IPS-NIHi11 (cell line): ENCODE data around the gene OXSR1.

Experiments used
- DNase-seq: peaks from one replicate; pipeline ENCODE4 v3.0.0; 2012; ENCODE audit warnings: mixed read lengths, low spot score

The OXSR1 gene

DNA sequence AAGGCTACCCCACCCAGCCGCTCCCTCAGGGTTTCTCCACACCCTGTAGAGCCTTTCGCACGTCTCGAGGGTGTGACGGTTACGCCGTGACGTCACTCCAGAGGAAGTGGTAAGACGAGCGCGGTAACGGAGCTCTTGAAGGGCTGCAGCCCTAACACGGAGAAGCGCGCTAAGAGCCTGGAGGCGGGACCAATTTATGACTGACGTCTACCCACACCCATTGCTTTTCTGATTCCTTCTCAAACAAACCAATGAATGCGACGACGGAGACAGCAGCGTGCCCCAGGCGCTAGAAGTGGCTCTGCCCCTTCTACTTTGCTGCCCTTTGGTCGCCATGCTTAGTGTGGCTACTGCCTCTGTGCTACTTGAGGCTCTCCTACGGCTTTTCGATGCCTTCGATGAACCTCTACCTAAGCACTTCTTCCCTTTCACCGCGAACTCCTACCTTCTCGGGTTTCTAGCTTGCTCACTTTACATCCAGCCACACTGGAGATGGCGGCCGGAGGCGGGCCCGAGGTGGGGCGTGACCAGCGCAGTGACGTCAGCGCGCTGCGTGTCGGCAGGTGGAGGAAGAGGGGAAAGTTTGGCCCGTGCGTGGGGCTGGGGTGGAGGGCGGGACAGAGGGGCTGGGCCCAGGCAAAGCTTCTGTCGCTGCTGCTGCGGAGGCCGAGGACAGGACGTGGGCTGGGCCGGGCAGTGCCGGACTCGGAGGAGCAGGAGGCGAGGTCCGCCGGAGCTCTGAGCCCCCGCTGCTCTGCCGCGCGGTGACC lies at the start of gene OXSR1:
Gene OXSR1 (plus strand): TSS at position 586 of the 770 bp plus-strand sequence. CDS start 340 bp downstream, outside the sequence.
- peak; percentile 95 for DNase-seq

DNA sequence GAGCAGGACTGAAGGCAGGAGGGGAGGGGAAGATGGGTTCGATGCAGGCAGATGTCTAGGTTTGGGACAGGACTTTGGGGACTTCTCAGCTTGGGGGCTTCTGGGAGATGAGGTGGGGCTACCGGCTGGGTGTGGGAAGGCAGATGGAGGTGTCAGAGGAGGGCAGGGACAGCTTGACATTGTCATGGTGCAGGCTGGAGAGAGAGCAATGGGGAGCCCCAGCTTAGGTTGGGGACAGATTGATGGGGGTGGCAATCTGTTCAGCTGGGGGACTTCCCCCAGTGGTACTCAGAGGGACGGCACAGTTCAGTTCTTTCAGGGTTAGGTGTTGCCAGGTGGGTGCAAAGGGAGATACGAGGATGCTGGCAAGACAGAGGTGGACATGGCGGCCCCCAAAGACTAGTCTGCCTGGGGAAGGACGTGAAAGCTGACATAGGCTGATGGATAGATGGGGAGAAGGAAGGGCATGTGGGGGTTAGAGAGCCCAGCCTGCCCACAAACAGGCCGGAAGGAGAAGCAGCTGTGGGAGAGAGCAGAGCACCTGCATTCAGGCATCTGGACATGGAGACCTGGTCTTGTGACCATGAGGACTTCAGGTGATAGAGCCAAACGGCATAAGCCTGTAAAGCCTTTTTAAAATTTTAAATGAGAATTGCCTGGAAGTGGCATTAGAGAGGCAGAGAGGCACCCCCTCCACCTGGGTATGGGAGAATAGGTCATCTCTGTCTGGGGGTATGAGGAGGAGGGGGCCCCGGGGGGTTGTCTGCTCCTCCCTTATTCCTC lies 49.5 kb upstream of the OXSR1 start:
- DNase-seq: no peak

DNA sequence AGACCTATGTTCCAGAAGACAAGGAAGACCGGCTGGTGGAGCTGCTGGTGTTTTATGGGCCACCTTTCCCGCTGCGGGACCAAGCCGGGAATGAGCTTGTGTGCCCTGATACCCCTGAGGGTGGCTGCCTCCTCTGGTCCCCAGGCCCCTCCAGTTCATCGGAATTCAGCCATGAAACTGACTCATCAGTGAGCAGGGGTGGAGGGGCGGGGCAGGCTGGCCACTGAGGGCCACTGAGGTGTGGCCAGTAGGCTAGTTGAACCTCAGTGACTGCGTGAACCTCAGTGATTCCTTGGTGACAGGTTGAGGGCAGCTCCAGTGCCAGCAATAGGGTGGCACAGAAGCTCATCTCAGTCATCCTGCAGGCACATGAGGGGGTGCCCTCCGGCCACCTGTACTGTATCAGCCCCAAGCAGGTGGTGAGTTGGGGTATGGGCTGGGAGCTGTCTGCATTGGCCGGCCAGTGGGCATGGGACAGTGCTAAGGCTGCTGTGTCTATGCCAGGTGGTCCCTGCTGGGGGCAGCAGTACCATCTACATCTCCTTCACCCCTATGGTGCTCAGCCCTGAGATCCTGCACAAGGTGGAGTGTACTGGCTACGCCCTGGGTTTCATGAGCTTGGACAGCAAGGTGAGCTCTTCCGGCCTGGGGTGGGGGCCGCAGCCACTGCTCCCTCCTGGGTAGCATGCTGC lies 48.7 kb upstream of the OXSR1 start:
- DNase-seq: no peak

DNA sequence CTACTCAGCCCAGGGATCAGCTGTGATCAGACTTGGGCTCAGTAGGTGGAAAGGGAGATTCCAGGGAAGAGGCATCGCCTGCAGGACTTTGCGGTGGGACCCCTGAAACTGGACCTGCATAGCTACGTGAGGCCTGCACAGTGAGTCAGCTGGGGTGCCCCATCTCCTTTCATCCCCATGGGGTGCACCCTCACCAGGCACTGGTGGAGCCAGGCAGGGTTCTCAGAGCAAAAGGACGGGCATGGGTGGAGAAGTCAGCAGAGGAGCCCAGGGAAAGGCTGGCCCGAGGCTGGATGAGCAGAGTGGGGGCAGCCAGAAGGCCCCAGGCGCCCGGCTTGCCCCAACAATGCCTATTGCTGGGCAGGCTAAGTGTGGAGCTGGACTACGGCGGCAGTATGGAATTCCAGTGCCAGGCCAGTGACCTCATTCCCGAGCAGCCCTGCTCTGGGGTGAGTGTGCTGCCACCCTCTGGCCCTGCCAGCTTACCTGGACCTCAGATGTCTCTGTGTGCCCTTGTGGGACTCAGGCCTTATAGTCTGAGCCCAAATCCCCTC lies 48.1 kb upstream of the OXSR1 start:
- no peak for DNase-seq

DNA sequence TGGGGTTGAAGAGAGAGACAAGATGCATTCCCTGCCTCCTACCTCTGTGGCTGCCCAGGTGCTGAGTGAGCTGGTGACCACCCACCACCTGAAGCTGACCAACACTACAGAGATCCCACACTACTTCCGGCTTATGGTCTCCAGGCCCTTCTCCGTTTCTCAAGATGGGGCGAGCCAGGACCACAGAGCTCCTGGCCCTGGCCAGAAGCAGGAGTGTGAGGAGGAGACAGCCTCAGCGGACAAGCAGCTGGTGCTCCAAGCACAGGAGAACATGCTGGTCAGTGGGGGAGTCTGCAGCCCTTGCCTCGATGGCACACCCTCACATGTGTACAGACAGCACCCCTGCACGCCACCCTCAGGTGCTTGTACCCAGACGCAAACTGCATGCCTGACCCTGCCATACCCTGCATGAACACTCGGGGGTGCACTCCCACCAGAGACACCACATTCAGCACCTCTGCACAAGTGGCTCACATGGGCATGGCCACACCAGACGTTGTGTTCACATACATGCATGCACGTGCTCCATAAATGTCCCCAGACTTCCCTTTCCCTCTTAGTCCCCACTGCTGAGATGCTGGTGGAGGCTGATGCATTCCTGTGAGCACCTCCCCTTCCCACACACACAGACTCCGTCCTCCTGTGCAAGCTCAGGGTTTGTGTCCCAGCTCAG lies 47.5 kb upstream of the OXSR1 start:
- peak; percentile 83 for DNase-seq

DNA sequence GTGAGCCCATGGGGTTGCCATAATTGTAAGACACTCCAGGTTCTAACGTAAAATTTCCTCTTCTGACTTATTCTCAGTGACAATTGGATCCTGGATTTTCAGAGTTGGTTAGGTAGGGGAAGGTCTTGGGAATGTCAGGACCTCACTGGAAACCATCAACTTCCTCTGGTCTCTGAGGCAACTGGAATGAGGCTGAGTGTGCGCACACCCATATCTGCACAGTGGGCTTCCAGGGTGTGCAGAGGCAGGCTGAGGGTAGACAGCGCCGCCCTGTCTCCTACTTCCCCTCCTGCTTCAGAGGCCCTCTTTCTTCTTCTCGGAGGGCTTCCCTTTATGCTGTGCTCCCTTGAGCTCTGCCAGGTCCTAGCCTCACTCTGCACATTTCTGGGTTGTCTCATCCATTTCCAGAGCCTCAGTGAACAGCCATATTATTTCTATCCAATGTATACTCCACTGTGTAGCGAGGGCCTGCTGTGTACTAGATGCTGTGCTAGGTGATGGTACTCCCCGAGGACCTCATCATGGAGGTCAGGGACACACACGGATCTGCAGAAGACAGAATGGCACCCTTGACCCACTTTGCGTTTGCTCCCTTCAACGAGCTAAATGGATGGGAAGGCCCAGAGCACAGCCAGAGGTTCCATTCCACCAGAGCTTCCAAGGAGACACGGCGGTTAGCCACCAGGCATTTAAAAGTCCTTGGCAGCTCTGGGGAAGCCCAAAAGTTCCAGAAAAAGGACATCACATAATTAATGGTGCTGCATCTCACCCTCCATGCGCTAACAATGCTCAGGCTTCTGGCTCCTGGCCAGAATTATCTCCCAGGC lies 46.7 kb upstream of the OXSR1 start:
- DNase-seq: no peak

DNA sequence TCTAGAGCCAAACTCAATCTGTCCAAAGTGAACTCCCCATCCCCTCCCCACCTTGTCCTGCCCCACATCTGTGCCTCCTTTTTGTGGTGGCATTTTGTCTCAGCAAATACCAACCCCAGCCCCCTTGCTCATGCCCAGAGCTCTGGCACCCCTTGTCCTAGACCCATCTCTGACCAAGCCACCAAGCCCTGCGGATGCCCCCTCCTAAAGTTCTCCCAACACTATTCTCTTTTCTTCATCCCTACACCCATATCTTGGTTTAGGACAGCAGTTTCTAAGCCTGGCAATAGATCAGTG lies 46.1 kb upstream of the OXSR1 start:
- no peak for DNase-seq

DNA sequence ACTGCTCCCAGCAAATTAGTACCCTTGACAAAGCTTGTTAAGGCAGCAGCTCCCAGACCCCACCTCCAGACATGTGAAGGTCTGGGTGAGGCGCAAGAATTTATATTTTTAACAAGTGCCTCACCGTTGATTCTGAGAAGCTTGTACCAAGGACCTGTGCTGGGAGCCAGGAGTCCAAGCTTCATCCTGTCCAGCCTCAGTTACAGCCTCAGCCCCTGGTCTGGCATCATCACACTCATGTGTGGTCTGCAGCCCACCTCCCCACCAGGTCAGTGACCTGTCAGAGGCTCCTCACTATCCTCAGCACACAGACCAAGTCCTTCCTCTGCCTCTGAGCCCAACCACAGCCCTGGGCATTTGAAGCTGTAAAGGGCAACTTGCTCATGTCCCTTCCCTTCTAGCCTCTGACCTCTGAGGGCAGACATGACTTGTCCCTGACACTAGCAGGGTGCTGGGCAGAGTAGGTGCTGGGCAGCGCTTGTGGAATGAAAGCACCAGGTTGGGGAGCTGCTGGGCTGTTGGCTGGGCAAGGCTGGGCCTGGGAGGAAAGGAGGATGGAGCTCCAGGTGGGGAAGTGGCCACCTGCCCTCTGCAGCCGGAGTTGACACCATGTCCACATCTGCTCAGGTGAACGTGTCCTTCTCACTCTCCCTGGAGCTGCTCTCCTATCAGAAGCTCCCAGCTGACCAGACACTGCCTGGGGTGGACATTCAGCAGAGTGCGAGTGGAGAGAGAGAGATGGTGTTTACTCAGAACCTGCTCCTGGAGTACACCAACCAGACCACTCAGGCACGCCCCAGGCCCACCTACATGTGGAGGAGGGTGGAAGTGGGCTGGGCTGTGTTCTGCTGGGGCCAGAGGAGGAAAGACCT lies 45.3 kb upstream of the OXSR1 start:
- no peak for DNase-seq

DNA sequence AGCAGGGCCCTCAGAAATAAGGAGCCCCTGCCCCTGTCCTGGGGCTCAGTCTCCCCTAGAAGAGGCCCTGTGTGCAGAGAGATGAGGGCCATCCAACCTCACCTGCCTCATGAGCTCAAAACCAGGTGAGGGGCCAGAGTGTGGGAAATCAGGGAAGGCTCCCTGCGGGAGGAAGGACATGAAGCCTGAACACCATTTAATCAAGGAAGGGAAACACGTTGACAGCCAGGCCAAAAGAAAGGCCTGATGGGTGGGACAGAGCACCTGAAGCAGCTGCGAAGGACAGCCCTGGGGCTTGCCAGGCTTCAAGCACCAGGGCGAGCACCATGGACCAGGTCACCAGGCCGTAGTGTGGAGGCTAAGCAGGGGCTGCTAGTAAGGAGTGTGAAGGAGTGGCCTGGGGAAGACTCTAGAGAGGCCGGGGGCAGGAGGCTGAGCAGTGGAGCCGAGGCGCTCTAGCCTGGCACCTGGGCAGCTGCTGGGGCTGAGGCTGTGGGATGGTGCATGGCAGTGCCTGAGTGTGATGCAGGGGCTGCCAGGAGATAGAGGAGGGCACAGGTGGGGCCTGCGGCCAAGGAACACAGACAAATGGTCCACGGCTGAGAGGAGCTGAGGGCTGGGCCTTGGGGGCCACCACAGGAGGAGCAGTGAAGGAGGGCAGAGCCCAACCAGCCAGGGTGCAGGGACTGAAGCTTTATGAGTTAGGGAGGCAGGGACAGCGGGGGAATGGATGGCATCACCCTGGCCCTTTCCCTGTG lies 44.5 kb upstream of the OXSR1 start:
- DNase-seq: no peak

DNA sequence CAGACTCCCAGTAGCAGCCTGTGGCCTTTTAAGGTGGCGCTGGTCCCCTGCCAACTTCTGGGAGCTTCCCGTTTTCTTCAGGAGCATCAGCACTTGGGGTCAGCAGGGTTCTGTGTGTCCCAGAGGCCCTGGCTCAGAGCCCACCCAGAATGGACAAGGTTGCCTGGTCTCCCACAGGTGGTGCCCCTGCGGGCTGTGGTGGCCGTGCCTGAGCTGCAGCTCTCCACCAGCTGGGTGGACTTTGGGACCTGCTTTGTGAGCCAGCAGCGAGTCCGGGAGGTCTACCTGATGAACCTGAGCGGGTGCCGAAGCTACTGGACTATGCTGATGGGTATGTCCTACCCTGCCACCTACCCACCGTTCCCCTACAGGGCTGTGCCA lies 43.9 kb upstream of the OXSR1 start:
- DNase-seq: no peak

DNA sequence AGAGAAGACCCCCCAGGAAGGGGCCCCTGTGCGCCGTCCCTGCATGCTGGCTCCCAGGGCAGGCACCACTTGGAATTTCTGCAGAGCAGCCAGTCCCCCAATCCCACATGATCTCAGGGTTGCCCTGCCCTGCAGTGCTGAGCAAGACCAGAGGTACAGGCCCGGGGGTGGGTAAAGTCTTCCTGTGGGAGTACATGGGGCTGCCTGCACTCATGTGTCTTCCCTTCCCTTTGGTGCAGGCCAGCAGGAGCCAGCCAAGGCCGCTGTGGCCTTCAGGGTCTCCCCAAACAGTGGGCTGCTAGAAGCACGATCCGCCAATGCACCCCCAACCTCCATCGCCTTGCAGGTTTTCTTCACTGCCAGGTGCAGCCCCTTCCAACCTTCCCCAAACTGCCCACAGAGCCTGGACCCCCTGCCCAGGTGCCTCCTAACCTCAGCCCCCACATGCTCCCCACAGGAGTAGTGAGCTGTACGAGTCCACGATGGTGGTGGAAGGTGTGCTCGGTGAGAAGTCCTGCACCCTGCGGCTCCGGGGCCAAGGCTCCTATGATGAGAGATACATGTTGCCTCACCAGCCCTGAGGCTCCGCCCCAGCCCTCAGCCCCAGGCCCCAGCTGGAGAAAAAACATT lies 43.4 kb upstream of the OXSR1 start:
- DNase-seq: no peak

DNA sequence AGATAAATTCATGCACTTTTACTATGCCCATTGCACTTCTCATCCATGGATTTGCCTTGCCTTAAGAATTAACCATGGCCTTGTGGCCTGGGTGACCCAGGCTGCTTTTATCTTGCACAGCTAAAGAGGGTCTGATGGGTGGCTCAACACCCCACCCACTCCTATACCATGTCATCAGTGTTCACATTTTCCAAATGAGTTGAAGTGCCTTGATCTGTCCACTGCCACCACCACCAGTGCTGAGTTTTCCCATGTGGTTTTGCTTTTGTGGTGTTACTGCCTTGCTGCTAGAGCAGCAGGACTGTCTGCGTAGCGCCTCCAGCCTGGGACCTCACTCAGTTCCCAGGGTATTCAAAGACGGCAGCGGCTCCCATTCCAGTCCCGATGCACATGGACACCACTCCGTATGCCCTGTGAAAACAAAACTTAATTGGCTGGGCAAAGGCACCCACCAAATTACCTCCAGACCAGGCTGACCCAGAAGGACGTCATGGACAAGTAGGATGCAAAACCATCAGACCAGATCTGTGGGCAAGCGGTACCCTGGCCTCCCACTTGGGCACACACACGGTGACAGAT lies 42.5 kb upstream of the OXSR1 start:
- no peak for DNase-seq

DNA sequence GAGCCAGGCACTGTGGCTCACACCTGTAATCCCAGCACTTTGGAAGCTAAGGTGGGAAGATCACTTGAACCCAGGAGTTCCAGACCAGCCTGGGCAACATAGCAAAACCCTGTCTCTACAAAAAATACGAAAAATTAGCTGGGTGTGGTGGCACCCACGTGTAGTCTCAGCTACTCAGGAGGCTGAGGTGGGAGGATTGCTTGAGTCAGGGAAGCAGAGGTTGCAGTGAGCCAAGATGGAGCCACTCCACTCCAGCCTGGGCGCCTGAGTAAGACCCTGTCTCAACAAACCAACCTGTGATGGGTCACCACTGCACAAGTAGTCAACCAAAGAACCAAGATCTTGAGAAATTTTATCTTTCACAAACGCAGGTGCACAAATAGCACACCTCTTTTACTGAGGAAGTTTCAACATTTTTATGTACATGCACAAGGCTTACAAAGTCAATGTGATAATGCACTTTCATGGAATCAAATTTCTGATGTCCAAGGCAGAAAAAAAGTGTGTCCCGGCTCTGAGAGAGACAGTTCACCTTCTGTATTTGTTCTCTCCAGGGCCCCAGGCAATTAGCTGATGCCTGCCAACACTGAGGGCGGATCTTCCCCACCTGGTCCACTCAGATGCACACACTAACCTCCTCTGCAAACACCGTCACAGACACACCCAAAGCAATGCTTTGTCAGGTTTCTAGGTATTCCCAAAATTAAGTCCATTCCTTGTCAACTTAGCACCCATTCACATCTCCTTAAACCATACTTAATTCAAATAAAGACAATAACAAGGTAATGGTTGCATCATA lies 40.8 kb upstream of the OXSR1 start:
- no peak for DNase-seq

DNA sequence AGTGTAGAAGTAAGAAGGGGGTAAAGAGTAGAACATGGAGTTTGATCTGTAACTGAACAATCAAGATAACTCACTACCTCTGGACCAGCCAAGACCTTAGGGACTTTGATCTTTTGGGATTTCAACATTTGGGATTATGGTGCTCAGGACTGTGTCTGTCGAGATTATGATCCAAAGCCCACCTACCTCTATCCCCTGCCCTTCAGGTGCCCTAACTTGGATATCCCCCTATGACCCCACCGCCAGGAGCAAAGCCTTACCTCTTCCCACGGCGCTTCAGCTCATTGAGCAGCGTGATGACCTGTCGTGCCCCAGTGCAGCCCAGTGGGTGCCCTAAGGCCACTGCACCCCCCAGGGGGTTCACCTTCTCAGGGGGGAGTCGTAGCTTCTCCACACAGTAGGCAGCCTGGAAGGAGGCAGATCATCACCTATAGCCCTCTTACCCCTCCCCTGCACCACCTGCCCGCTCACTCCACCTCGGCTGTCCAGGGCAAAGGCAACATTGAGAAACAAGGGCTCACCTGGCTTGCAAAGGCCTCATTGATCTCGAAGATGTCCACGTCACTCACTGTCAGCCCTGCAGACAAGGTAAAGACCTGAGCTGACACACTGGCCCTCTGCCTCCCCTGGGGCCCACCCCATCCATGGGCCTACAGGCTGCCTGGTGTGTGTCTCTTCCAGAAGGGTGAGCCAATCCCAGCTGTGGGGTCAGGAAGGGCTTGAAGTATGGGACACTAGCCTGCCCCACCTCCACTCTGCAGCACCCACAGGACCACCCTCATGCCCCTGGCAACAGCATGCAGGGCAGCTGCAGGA lies 39.8 kb upstream of the OXSR1 start:
- no peak for DNase-seq

DNA sequence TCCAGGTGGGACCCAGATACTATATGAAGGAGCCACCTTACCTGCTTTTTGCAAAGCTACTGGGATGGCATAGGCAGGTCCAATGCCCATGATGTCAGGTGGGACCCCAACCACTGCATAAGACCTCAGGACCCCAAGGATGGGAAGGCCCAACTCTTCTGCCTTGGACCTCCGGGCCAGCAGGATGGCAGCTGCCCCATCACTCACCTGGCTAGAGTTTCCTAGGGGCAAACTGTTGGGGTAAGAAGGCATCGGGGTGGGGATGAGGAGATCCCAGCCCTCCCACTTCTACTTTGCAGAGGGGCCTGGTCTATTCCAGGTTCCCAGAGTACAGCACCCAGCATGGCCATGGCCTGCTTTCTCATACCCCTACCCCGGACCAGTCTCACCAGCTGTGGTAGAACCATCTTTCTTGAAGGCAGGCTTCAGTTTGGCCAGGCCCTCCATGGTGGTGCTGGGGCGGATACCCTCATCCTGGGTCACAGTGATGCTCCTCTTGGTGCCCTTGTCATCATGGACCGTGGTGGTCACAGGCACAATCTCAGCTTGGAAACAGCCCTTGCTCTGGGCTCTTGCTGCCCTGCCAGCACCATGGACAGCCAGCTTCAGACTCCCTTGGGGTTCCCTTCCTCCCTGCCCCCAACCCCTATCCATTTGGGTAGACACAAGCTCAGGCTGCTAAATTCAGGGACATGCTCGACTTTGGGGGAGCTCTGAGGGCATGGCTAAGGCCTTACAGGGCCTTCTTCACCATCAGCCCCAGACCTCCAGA lies 39.0 kb upstream of the OXSR1 start:
- DNase-seq: no peak

DNA sequence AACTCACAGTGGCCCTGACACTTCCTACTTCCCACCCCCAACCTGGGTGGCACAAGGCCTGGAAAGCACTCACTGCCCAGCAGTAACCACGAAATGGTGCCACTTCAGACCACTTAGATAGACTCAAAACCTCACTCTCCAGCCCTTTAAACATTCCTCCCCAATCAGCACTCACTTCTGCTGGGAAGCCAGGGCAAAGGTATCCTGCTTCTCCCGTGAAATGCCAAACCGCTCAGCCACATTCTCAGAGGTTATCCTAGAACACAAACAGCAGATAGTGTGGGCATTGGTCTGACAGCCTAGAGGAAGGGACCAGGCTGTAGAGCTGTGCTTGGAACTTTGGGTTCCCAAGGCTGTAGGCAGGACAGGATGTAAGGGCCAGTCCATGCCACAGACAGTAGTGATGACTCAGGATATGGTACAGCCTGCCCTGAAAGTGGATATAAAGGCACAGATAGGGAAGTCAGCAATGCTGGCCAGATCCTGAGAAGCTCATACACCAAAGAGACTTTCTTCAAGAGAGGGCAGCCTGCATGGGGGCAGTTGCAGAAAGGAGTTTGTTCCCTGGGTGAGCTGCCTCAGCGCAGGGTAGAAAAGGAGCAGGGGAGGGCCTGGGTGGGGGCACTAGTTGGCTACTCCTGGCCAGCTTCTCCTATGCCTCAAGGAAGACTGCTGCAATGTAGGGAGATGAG lies 37.6 kb upstream of the OXSR1 start:
- no peak for DNase-seq
